Osteocyte (in vitro differentiated cells): ENCODE results near the gene KCTD18. TPM values are rescaled to one million over a fixed set of nuclear protein-coding genes. Genes with fewer than 3 reads are reported as not detected.

Experiments
- DNase-seq: peaks from one replicate; pipeline ENCODE4 v3.0.0; 2021; ENCODE audit warnings: mixed read lengths; ENCODE audit not compliant: unreplicated experiment; ENCODE audit errors: extremely low spot score
- H3K27ac Mint-ChIP-seq: one replicate; pipeline ENCODE4 v1.8.0; 2021; ENCODE audit warnings: mild to moderate bottlenecking, mixed read lengths; ENCODE audit not compliant: unreplicated experiment
- H3K27me3 Mint-ChIP-seq: one replicate; pipeline ENCODE4 v1.8.0; 2021; ENCODE audit warnings: mixed read lengths; ENCODE audit not compliant: unreplicated experiment
- H3K36me3 Mint-ChIP-seq: one replicate; pipeline ENCODE4 v1.8.0; 2021; ENCODE audit warnings: mixed read lengths; ENCODE audit not compliant: unreplicated experiment
- H3K4me1 Mint-ChIP-seq: one replicate; pipeline ENCODE4 v1.8.0; 2021; ENCODE audit warnings: mixed read lengths; ENCODE audit not compliant: unreplicated experiment
- H3K4me3 Mint-ChIP-seq: one replicate; pipeline ENCODE4 v1.8.0; 2021; ENCODE audit warnings: mild to moderate bottlenecking, moderate library complexity, mixed read lengths; ENCODE audit not compliant: unreplicated experiment
- H3K9me3 Mint-ChIP-seq: one replicate; pipeline ENCODE4 v1.8.0; 2021; ENCODE audit warnings: mixed read lengths; ENCODE audit not compliant: unreplicated experiment
- total RNA-seq: library from RNA; stranded (reverse); gene quantifications from 2 replicates; pipeline ENCODE4 v1.2.1, GENCODE V29; 2021
- TF ChIP-seq, protein P1 (sequence below): fragments of 200-600 bp; sonication (generic); IDR thresholded peaks from 2 replicates; pipeline ENCODE4 v1.5.0; 2021; ENCODE audit warnings: antibody characterized with exemption, mild to moderate bottlenecking, moderate library complexity

Gene KCTD18
- total RNA-seq, 1 donor from 2014 or later: 19.1 TPM

DNA sequence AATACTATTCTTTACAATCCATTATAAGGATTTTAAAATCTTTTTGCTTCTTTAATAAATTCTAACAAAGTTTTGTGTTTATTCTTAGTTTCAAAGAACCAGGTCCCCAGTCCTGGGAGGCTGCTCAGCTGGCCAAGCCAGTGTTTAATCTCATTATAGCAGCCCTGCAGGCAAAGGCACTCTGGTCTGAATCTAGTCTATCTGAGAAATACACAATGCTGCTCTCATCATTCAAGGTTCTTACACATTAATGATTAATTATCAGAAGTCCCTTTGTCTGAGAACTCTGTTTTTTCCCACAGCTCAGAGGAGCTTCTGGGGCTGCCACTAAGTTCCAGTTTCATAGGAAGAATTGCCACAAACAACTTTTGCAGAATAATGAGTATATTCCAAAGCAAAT is 27.7 kb downstream of the KCTD18 start:
- H3K4me1 Mint-ChIP-seq: peaks cover 34% of the 10 kb centered on the region
- H3K36me3 Mint-ChIP-seq: peaks cover 24% of the 10 kb centered on the region
- TF ChIP-seq, protein P1, sequence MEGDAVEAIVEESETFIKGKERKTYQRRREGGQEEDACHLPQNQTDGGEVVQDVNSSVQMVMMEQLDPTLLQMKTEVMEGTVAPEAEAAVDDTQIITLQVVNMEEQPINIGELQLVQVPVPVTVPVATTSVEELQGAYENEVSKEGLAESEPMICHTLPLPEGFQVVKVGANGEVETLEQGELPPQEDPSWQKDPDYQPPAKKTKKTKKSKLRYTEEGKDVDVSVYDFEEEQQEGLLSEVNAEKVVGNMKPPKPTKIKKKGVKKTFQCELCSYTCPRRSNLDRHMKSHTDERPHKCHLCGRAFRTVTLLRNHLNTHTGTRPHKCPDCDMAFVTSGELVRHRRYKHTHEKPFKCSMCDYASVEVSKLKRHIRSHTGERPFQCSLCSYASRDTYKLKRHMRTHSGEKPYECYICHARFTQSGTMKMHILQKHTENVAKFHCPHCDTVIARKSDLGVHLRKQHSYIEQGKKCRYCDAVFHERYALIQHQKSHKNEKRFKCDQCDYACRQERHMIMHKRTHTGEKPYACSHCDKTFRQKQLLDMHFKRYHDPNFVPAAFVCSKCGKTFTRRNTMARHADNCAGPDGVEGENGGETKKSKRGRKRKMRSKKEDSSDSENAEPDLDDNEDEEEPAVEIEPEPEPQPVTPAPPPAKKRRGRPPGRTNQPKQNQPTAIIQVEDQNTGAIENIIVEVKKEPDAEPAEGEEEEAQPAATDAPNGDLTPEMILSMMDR: no peak
- no peaks in the 10 kb centered on the region for H3K27me3 Mint-ChIP-seq
- no peak overlapping the region for H3K27ac Mint-ChIP-seq
- H3K9me3 Mint-ChIP-seq: no peaks in the 10 kb centered on the region
- H3K4me3 Mint-ChIP-seq: no peak overlapping the region
- no peak for DNase-seq

DNA sequence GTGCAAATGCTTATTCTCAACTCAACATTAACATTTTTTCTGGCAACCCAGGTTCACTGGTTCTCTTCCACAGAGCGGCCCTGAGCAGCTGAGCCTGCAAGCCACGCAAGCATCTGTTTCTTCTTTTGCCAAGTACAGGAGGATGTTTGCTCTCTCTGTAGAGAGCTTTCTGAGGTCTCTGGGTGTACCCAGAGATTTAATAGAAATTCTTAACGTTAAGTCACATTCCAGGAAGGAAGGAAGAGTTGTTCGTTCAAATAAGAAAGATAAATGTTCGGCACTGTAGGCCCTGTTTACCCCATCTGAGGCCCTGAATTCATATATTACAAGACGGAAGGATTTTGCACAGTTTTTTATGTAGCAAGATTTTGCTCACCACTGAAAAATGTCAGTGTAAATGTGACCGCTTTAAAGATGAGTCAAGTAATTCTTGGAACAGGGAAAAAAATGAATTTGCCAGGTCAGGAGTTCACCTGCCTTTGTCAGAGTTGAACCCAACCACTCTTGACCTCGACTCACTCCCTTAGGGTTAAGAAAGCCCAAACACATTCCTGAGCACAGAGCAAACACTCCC is 30.1 kb downstream of the KCTD18 start:
- Mint-ChIP-seq H3K4me1 (peaks cover 21% of the 10 kb centered on the region), H3K36me3 (peaks cover 39% of the 10 kb centered on the region), H3K27ac (peak overlapping the region; percentile 63), H3K27me3 (no peaks in the 10 kb centered on the region), H3K9me3 (no peaks in the 10 kb centered on the region), H3K4me3 (no peak overlapping the region)
- TF ChIP-seq, protein P1: no peak
- DNase-seq: no peak

DNA sequence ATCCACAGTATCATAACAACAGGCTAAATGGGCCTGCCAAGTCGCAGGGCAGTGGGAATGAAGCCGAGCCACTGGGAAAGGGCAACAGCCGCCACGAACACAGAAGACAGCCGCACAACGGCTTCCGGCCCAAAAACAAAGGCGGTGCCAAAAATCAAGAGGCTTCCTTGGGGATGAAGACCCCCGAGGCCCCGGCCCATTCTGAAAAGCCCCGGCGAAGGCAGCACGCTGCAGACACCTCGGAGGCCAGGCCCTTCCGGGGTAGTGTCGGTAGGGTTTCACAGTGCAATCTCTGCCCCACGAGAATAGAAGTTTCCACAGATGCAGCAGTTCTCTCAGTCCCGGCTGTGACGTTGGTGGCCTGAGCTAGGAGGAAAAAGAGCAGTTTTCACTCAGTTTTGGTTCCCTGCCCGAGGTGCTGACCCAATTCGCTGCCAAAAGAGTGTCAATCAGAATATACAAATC is 32.2 kb downstream of the KCTD18 start:
- no peak overlapping the region for H3K4me3 Mint-ChIP-seq
- no peaks in the 10 kb centered on the region for H3K27me3 Mint-ChIP-seq
- H3K9me3 Mint-ChIP-seq: no peaks in the 10 kb centered on the region
- H3K36me3 Mint-ChIP-seq: peaks cover 44% of the 10 kb centered on the region
- TF ChIP-seq, protein P1: no peak
- DNase-seq: no peak
- H3K27ac Mint-ChIP-seq: no peak overlapping the region
- peaks cover 16% of the 10 kb centered on the region for H3K4me1 Mint-ChIP-seq

DNA sequence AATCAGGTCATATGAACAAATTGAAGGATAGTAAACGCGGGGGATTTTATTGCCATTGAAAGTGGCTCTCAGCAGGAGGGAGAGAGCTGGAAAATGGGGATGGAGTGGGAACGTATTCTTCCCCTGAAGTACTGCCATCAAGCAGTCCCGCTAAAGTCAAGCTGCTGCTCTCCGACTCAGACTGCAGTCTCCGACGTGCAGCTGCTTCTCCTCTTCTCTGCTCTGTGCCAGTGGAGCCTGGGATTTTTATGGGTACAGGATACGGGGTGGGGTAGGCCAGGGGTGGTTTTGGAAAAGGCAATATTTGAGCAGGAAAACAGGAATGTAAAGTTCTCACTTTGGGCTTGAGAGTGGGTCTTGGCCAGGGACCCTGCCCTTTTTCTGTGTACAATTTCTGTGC is 33.0 kb downstream of the KCTD18 start:
- H3K9me3 Mint-ChIP-seq: no peaks in the 10 kb centered on the region
- no peak for DNase-seq
- H3K27me3 Mint-ChIP-seq: no peaks in the 10 kb centered on the region
- H3K4me3 Mint-ChIP-seq: no peak overlapping the region
- no peak overlapping the region for H3K27ac Mint-ChIP-seq
- peaks cover 48% of the 10 kb centered on the region for H3K36me3 Mint-ChIP-seq
- peaks cover 16% of the 10 kb centered on the region for H3K4me1 Mint-ChIP-seq
- TF ChIP-seq, protein P1: no peak

DNA sequence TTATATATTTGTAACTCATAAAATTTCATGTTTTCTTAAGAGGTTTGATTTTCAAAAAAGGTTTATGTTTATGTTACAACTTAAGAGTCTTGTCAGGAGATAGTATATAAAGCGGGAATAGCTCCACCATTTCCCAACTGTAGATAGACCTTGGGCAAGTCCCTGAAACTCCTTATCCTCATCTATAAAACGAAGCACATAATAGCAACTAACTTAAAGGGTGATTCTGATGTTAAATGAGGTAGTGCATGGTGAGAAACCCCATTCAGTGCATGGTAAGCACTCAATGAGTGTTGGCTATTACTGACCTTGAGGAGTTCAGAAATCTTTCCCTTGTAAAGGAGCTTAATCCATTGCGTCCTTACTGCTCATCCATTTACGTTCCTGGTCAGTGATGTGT is 34.1 kb downstream of the KCTD18 start:
- Mint-ChIP-seq H3K9me3 (no peaks in the 10 kb centered on the region), H3K27me3 (no peaks in the 10 kb centered on the region), H3K36me3 (peaks cover 52% of the 10 kb centered on the region), H3K27ac (no peak overlapping the region), H3K4me3 (no peak overlapping the region), H3K4me1 (peaks cover 16% of the 10 kb centered on the region)
- TF ChIP-seq, protein P1: no peak
- DNase-seq: no peak
